HepG2 (cell line): ENCODE results near the gene ITGB1. TPM values are rescaled to one million over a fixed set of nuclear protein-coding genes. Genes with fewer than 3 reads are reported as not detected.

Experiments
- BRD4 ChIP-seq: sonication (generic); formaldehyde crosslinking; IDR thresholded peaks from 2 replicates; pipeline ENCODE4 v1.4.0; 2020; ENCODE audit warnings: missing genetic modification reagents
- CENPT ChIP-seq: sonication (generic); formaldehyde crosslinking; IDR thresholded peaks from 2 replicates; pipeline ENCODE4 v1.8.0; 2022; ENCODE audit warnings: low read depth, mild to moderate bottlenecking, moderate library complexity, missing genetic modification reagents
- GATA4 ChIP-seq: sonication (generic); IDR thresholded peaks from 2 replicates; pipeline ENCODE4 v1.6.1; 2016; ENCODE audit warnings: antibody characterized with exemption, low read depth, borderline replicate concordance
- MED1 ChIP-seq: sonication (generic); formaldehyde crosslinking; IDR thresholded peaks from 2 replicates; pipeline ENCODE4 v1.4.0; 2020; ENCODE audit warnings: missing genetic modification reagents
- MIXL1 ChIP-seq: IDR thresholded peaks from 2 replicates; pipeline ENCODE4 v1.6.1; 2016
- NFKBIZ ChIP-seq: IDR thresholded peaks from 2 replicates; pipeline ENCODE4 v1.6.1; 2018; ENCODE audit warnings: missing genetic modification reagents, missing compliant biosample characterization
- NFRKB ChIP-seq: fragments of 450-650 bp; IDR thresholded peaks from 2 replicates; pipeline ENCODE4 v1.6.1; 2017
- PHF20 ChIP-seq: sonication (generic); formaldehyde crosslinking; IDR thresholded peaks from 2 replicates; pipeline ENCODE4 v1.5.0; 2020; ENCODE audit warnings: mild to moderate bottlenecking, missing genetic modification reagents
- SAP130 ChIP-seq: IDR thresholded peaks from 2 replicates; pipeline ENCODE4 v1.6.1; 2016; ENCODE audit warnings: low read depth
- XBP1 ChIP-seq: sonication (generic); formaldehyde crosslinking; IDR thresholded peaks from 2 replicates; pipeline ENCODE4 v1.5.0; 2020; ENCODE audit warnings: missing genetic modification reagents
- ZNF10 ChIP-seq: sonication (generic); formaldehyde crosslinking; IDR thresholded peaks from 2 replicates; pipeline ENCODE4 v1.4.0; 2020; ENCODE audit warnings: mild to moderate bottlenecking, low read depth, missing genetic modification reagents, borderline replicate concordance
- ZNF225 ChIP-seq: sonication (generic); formaldehyde crosslinking; IDR thresholded peaks from 2 replicates; pipeline ENCODE4 v1.4.0; 2020; ENCODE audit warnings: mild to moderate bottlenecking, missing genetic modification reagents
- ZNF230 ChIP-seq: sonication (generic); formaldehyde crosslinking; IDR thresholded peaks from 2 replicates; pipeline ENCODE4 v1.4.0; 2020; ENCODE audit warnings: mild to moderate bottlenecking, missing genetic modification reagents
- ZNF883 ChIP-seq: sonication (generic); formaldehyde crosslinking; IDR thresholded peaks from 2 replicates; pipeline ENCODE4 v1.5.1; 2020; ENCODE audit warnings: mild to moderate bottlenecking, missing genetic modification reagents; ENCODE audit errors: not compliant biosample characterization
- ZNF891 ChIP-seq: sonication (generic); formaldehyde crosslinking; IDR thresholded peaks from 2 replicates; pipeline ENCODE4 v1.5.0; 2020; ENCODE audit warnings: mild to moderate bottlenecking, missing genetic modification reagents
- polyA plus RNA-seq, 8 experiments: library from polyadenylated mRNA; depleted of rRNA in 3 of 8; stranded (reverse) in 7 of 8; unstranded in 1 of 8; fragments of >200 nt; fragmentation: Illumina TruSeq in 4 of 8; extraction: Trizol in 4 of 8; gene quantifications; 2 replicates each; pipeline versions ENCODE4 v1.2.1 to v1.2.3, GENCODE V29; 2011 to 2016; ENCODE audit warnings: low read depth in 4 of 8, missing spikeins in 1 of 8, mixed read lengths in 1 of 8; ENCODE audit not compliant: insufficient read depth in 1 of 8
- total RNA-seq, 5 experiments: library from RNA; depleted of rRNA; stranded (reverse); fragments of >200 nt; fragmentation: Illumina TruSeq; extraction: Trizol; gene quantifications; 2 replicates each; pipeline ENCODE4 v1.2.3, GENCODE V29; 2016; ENCODE audit warnings: low read depth in 1 of 5
- TF ChIP-seq, protein P1 (sequence below): fragments of 450-650 bp; IDR thresholded peaks from 2 replicates; pipeline ENCODE4 v1.6.1; 2017
- TF ChIP-seq, protein P2 (sequence below): sonication (generic); formaldehyde crosslinking; IDR thresholded peaks from 2 replicates; pipeline ENCODE4 v1.4.0; 2020; ENCODE audit warnings: missing genetic modification reagents, borderline replicate concordance
- TF ChIP-seq, protein P3 (sequence below): sonication (generic); formaldehyde crosslinking; IDR thresholded peaks from 2 replicates; pipeline ENCODE4 v1.5.1; 2020; ENCODE audit warnings: missing genetic modification reagents, mild to moderate bottlenecking, borderline replicate concordance
- TF ChIP-seq, protein P4 (sequence below): sonication (generic); formaldehyde crosslinking; IDR thresholded peaks from 2 replicates; pipeline ENCODE4 v1.4.0; 2020; ENCODE audit warnings: missing genetic modification reagents, borderline replicate concordance
- TF ChIP-seq, protein P5 (sequence below): sonication (generic); formaldehyde crosslinking; IDR thresholded peaks from 2 replicates; pipeline ENCODE4 v1.8.0; 2022; ENCODE audit warnings: mild to moderate bottlenecking, missing genetic modification reagents

The ITGB1 gene
- total and polyA plus RNA-seq, 2 of the 13 experiments (the other 11 are each of a cell fraction or from before 2014, with no cell fraction given): 190 to 204 TPM

DNA sequence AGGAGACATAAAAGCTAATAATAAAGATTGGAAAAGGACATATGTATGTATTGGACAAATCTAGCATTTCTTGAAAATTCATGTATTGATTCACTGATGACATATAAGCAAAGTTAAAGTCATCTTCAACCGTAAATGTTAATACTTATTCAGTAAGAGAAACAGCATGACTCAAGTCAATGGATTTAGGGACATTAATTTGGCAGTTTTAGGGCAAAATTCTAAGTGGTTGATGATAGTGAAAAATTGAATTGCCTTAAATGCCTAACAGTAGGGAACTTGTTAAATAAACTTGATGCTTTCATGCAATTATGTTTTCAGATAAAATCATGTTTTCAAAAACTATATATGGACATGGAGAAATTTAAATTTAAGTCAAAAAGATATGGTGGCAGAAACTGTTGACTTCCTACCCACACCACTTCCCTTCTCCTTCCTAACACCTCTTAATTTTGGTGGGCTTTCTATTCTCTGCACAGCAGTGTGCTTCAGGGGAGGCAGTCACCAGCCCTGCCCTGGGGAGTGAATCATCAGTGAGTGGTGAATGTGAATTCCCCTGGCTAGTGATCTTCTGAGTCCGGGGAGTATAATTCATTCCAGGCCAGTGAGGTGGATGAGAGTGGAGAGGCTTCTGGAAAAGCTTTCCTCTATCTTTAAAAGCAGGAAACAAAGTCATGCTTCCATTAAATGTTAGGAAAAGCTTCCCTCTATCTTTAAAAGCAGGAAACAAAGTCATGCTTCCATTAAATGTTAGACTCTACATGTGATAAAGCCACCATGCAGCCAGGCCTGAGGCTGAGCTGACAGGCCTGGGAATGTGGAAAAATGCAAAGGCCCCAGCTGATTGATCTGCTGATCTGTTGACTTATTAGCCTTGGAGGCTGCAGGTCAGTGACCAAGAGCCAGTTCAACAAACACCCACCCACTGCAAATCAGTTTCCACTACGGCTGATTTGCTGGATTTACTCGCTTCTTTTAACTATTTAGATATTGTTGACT lies 25.2 kb upstream of the ITGB1 start (continued):
- TF ChIP-seq CENPT (CRISPR knock-in tag): no peak
- TF ChIP-seq ZNF883 (CRISPR knock-in tag): no peak
- no peak for TF ChIP-seq NFRKB
- no peak for TF ChIP-seq ZNF225 (CRISPR knock-in tag)
- TF ChIP-seq BRD4 (CRISPR knock-in tag): no peak
- peak; percentile 89; the same call in 1 of the 2 replicates for TF ChIP-seq MIXL1 (CRISPR knock-in tag)
- TF ChIP-seq MED1 (CRISPR knock-in tag): peak; percentile 68
- no peak for TF ChIP-seq GATA4
- no peak for TF ChIP-seq ZNF10 (CRISPR knock-in tag)
- no peak for TF ChIP-seq NFKBIZ (CRISPR knock-in tag)
- TF ChIP-seq, protein P1, sequence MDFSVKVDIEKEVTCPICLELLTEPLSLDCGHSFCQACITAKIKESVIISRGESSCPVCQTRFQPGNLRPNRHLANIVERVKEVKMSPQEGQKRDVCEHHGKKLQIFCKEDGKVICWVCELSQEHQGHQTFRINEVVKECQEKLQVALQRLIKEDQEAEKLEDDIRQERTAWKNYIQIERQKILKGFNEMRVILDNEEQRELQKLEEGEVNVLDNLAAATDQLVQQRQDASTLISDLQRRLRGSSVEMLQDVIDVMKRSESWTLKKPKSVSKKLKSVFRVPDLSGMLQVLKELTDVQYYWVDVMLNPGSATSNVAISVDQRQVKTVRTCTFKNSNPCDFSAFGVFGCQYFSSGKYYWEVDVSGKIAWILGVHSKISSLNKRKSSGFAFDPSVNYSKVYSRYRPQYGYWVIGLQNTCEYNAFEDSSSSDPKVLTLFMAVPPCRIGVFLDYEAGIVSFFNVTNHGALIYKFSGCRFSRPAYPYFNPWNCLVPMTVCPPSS: no peak
- peak; percentile 84 for TF ChIP-seq SAP130 (CRISPR knock-in tag)
- TF ChIP-seq, protein P2, sequence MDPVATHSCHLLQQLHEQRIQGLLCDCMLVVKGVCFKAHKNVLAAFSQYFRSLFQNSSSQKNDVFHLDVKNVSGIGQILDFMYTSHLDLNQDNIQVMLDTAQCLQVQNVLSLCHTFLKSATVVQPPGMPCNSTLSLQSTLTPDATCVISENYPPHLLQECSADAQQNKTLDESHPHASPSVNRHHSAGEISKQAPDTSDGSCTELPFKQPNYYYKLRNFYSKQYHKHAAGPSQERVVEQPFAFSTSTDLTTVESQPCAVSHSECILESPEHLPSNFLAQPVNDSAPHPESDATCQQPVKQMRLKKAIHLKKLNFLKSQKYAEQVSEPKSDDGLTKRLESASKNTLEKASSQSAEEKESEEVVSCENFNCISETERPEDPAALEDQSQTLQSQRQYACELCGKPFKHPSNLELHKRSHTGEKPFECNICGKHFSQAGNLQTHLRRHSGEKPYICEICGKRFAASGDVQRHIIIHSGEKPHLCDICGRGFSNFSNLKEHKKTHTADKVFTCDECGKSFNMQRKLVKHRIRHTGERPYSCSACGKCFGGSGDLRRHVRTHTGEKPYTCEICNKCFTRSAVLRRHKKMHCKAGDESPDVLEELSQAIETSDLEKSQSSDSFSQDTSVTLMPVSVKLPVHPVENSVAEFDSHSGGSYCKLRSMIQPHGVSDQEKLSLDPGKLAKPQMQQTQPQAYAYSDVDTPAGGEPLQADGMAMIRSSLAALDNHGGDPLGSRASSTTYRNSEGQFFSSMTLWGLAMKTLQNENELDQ (CRISPR knock-in tag): no peak
- TF ChIP-seq, protein P3, sequence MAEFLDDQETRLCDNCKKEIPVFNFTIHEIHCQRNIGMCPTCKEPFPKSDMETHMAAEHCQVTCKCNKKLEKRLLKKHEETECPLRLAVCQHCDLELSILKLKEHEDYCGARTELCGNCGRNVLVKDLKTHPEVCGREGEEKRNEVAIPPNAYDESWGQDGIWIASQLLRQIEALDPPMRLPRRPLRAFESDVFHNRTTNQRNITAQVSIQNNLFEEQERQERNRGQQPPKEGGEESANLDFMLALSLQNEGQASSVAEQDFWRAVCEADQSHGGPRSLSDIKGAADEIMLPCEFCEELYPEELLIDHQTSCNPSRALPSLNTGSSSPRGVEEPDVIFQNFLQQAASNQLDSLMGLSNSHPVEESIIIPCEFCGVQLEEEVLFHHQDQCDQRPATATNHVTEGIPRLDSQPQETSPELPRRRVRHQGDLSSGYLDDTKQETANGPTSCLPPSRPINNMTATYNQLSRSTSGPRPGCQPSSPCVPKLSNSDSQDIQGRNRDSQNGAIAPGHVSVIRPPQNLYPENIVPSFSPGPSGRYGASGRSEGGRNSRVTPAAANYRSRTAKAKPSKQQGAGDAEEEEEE (CRISPR knock-in tag): no peak
- TF ChIP-seq, protein P4, sequence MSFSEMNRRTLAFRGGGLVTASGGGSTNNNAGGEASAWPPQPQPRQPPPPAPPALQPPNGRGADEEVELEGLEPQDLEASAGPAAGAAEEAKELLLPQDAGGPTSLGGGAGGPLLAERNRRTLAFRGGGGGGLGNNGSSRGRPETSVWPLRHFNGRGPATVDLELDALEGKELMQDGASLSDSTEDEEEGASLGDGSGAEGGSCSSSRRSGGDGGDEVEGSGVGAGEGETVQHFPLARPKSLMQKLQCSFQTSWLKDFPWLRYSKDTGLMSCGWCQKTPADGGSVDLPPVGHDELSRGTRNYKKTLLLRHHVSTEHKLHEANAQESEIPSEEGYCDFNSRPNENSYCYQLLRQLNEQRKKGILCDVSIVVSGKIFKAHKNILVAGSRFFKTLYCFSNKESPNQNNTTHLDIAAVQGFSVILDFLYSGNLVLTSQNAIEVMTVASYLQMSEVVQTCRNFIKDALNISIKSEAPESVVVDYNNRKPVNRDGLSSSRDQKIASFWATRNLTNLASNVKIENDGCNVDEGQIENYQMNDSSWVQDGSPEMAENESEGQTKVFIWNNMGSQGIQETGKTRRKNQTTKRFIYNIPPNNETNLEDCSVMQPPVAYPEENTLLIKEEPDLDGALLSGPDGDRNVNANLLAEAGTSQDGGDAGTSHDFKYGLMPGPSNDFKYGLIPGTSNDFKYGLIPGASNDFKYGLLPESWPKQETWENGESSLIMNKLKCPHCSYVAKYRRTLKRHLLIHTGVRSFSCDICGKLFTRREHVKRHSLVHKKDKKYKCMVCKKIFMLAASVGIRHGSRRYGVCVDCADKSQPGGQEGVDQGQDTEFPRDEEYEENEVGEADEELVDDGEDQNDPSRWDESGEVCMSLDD (CRISPR knock-in tag): no peak
- no peak for TF ChIP-seq PHF20 (CRISPR knock-in tag)
- TF ChIP-seq ZNF891: no peak
- TF ChIP-seq ZNF230: no peak
- no peak for TF ChIP-seq XBP1 (CRISPR knock-in tag)
- TF ChIP-seq, protein P5, sequence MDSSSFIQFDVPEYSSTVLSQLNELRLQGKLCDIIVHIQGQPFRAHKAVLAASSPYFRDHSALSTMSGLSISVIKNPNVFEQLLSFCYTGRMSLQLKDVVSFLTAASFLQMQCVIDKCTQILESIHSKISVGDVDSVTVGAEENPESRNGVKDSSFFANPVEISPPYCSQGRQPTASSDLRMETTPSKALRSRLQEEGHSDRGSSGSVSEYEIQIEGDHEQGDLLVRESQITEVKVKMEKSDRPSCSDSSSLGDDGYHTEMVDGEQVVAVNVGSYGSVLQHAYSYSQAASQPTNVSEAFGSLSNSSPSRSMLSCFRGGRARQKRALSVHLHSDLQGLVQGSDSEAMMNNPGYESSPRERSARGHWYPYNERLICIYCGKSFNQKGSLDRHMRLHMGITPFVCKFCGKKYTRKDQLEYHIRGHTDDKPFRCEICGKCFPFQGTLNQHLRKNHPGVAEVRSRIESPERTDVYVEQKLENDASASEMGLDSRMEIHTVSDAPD (CRISPR knock-in tag): no peak
